ENCODE results near the gene SOX5.

SOX5 gene

GRCh38 chr12:23556661-23557060, 392.8 kb downstream of the SOX5 start:
- no CpG with 5 or more reads among the region's 5 CpGs for WGBS (ENCODE audit: extremely low coverage, insufficient coverage, insufficient read length)
- H2BK5ac ChIP-seq (ENCODE audit: low read depth, low read length, poor library complexity): no peak overlapping the region
- H3K14ac ChIP-seq (ENCODE audit: low read length): no peak overlapping the region
- no peak for DNase-seq
- no peaks in the 10 kb centered on the region for H3K4me1 ChIP-seq (ENCODE audit: control insufficient read depth in 1 of 2, insufficient read depth in 2 of 2, low read length in 2 of 2)
- no peak overlapping the region for H3K4me3 ChIP-seq (ENCODE audit: low read depth, low read length)
- H3K23ac ChIP-seq (ENCODE audit: low read length): no peak overlapping the region
- peaks cover 0 to 3% of the 10 kb centered on the region in 2 experiments for H3K36me3 ChIP-seq (ENCODE audit: control insufficient read depth in 1 of 2, insufficient read depth in 2 of 2, low read length in 2 of 2)
- no peak overlapping the region for H4K91ac ChIP-seq (ENCODE audit: low read depth, low read length)
- no peaks in the 10 kb centered on the region for H3K79me2 ChIP-seq (ENCODE audit: control insufficient read depth, insufficient read depth, low read length, poor library complexity)
- H3K79me1 ChIP-seq (ENCODE audit: low read length): no peaks in the 10 kb centered on the region
- H3K27me3 ChIP-seq (ENCODE audit: insufficient read depth, low read length): no peaks in the 10 kb centered on the region
- H2AFZ ChIP-seq (ENCODE audit: insufficient read depth, low read length, poor library complexity): no peak overlapping the region
- no peak overlapping the region for H2BK12ac ChIP-seq (ENCODE audit: low read length)
- no peak overlapping the region for H4K8ac ChIP-seq (ENCODE audit: low read depth, low read length)
- no peak overlapping the region for H2AK5ac ChIP-seq (ENCODE audit: low read length)
- H3K4me2 ChIP-seq (ENCODE audit: low read length): no peak overlapping the region
- H3K9ac ChIP-seq (ENCODE audit: low read length): no peak overlapping the region
- no peak overlapping the region for H4K12ac ChIP-seq (ENCODE audit: low read depth, low read length)
- no peak overlapping the region for H2BK120ac ChIP-seq (ENCODE audit: insufficient read depth, low read length, poor library complexity)
- H3K9me3 ChIP-seq (ENCODE audit: insufficient read depth, low read depth, low read length): no peaks in the 10 kb centered on the region
- H3K18ac ChIP-seq (ENCODE audit: low read length): no peak overlapping the region
- H3K4ac ChIP-seq (ENCODE audit: low read depth, low read length): no peak overlapping the region
- H3K27ac ChIP-seq (ENCODE audit: low read depth, low read length): no peak overlapping the region

DNA sequence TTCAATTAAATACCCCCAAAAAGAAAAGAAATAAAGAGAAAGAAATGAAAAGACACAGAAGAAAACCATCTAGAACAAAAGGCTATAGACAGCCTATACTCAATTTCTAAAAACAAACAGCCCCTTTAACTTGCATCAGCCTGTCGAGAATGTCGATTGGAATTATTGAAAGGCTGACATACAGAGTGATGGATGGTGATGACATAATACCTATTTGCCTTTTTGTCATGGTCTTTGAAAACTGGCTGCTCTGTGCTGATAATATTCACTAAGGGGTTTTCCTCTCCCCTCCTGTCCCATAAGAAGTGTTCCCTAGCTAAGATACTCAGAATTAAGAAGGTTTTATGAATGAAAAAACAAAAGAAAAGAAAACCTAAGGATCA, 393.7 kb downstream of the SOX5 start:
- no peaks in the 10 kb centered on the region for H3K9me3 ChIP-seq (ENCODE audit: insufficient read depth, low read depth, low read length)

DNA sequence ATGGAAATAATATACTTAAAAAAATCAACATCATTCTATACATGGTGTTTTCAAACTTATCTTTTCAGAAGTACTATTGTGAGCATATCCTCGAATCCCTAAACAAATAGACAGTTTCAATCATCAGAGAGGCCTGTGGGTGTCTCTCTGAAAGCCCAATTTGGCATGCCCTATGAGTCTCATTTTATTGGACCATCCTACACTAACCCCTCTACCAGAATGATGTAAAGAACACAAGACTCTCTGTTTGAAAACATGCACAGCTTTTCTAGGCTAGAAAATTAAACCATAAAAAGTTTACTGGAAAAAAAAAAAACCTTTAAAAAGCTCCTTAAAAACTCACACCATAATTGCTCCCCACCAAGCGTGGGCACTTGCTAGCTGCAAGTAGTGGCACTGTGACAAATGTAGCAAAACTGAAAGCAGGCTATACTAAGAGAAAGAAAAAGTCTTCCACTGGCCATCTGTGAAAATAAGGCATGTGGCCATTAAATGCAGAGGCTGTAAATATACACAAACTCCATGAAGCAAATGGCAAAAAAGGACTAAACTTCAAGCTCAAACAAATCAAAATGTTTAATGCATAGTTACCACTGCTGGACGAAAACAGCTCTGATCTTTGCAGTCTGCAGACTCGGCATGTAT, 394.2 kb downstream of the SOX5 start:
- DNase-seq: no peak
- no peaks in the 10 kb centered on the region for H3K27me3 ChIP-seq (ENCODE audit: insufficient read depth, low read length)
- H3K9me3 ChIP-seq (ENCODE audit: insufficient read depth, low read depth, low read length): no peaks in the 10 kb centered on the region
- H3K23ac ChIP-seq (ENCODE audit: low read length): no peak overlapping the region
- no peak overlapping the region for H3K14ac ChIP-seq (ENCODE audit: low read length)
- H4K91ac ChIP-seq (ENCODE audit: low read depth, low read length): no peak overlapping the region
- no peaks in the 10 kb centered on the region for H3K4me1 ChIP-seq (ENCODE audit: control insufficient read depth in 1 of 2, insufficient read depth in 2 of 2, low read length in 2 of 2)
- H2BK120ac ChIP-seq (ENCODE audit: insufficient read depth, low read length, poor library complexity): no peak overlapping the region
- H4K8ac ChIP-seq (ENCODE audit: low read depth, low read length): no peak overlapping the region
- no peak overlapping the region for H3K4me3 ChIP-seq (ENCODE audit: low read depth, low read length)
- no peaks in the 10 kb centered on the region for H3K79me1 ChIP-seq (ENCODE audit: low read length)
- H2AFZ ChIP-seq (ENCODE audit: insufficient read depth, low read length, poor library complexity): no peak overlapping the region
- H3K4ac ChIP-seq (ENCODE audit: low read depth, low read length): no peak overlapping the region
- H3K18ac ChIP-seq (ENCODE audit: low read length): no peak overlapping the region
- no peak overlapping the region for H4K12ac ChIP-seq (ENCODE audit: low read depth, low read length)
- H2BK5ac ChIP-seq (ENCODE audit: low read depth, low read length, poor library complexity): no peak overlapping the region
- no peak overlapping the region for H3K27ac ChIP-seq (ENCODE audit: low read depth, low read length)
- H3K79me2 ChIP-seq (ENCODE audit: control insufficient read depth, insufficient read depth, low read length, poor library complexity): no peaks in the 10 kb centered on the region
- no peak overlapping the region for H2BK12ac ChIP-seq (ENCODE audit: low read length)
- H3K9ac ChIP-seq (ENCODE audit: low read length): no peak overlapping the region
- H3K36me3 ChIP-seq (ENCODE audit: control insufficient read depth in 1 of 2, insufficient read depth in 2 of 2, low read length in 2 of 2): no peaks in the 10 kb centered on the region
- WGBS (ENCODE audit: extremely low coverage, insufficient coverage, insufficient read length): no CpG with 5 or more reads among the region's 4 CpGs
- H3K4me2 ChIP-seq (ENCODE audit: low read length): no peak overlapping the region
- no peak overlapping the region for H2AK5ac ChIP-seq (ENCODE audit: low read length)

More for the DNA sequence above, 393.7 kb downstream of the SOX5 start:
- H4K91ac ChIP-seq (ENCODE audit: low read depth, low read length): no peak overlapping the region
- H3K14ac ChIP-seq (ENCODE audit: low read length): no peak overlapping the region
- DNase-seq: no peak
- no peak overlapping the region for H4K12ac ChIP-seq (ENCODE audit: low read depth, low read length)
- no peak overlapping the region for H2AK5ac ChIP-seq (ENCODE audit: low read length)
- H3K79me2 ChIP-seq (ENCODE audit: control insufficient read depth, insufficient read depth, low read length, poor library complexity): no peaks in the 10 kb centered on the region
- no peak overlapping the region for H2BK120ac ChIP-seq (ENCODE audit: insufficient read depth, low read length, poor library complexity)
- H2BK12ac ChIP-seq (ENCODE audit: low read length): no peak overlapping the region
- H3K4me3 ChIP-seq (ENCODE audit: low read depth, low read length): no peak overlapping the region
- H3K36me3 ChIP-seq (ENCODE audit: control insufficient read depth in 1 of 2, insufficient read depth in 2 of 2, low read length in 2 of 2): no peaks in the 10 kb centered on the region
- no peak overlapping the region for H3K4me2 ChIP-seq (ENCODE audit: low read length)
- H3K27me3 ChIP-seq (ENCODE audit: insufficient read depth, low read length): no peaks in the 10 kb centered on the region
- no peak overlapping the region for H3K9ac ChIP-seq (ENCODE audit: low read length)
- H2AFZ ChIP-seq (ENCODE audit: insufficient read depth, low read length, poor library complexity): no peak overlapping the region
- no peak overlapping the region for H3K27ac ChIP-seq (ENCODE audit: low read depth, low read length)
- no peak overlapping the region for H3K23ac ChIP-seq (ENCODE audit: low read length)
- H3K4me1 ChIP-seq (ENCODE audit: control insufficient read depth in 1 of 2, insufficient read depth in 2 of 2, low read length in 2 of 2): no peaks in the 10 kb centered on the region
- H4K8ac ChIP-seq (ENCODE audit: low read depth, low read length): no peak overlapping the region
- no peak overlapping the region for H3K4ac ChIP-seq (ENCODE audit: low read depth, low read length)
- no peak overlapping the region for H3K18ac ChIP-seq (ENCODE audit: low read length)
- no peaks in the 10 kb centered on the region for H3K79me1 ChIP-seq (ENCODE audit: low read length)
- no CpG with 5 or more reads among the region's 2 CpGs for WGBS (ENCODE audit: extremely low coverage, insufficient coverage, insufficient read length)
- H2BK5ac ChIP-seq (ENCODE audit: low read depth, low read length, poor library complexity): no peak overlapping the region

DNA sequence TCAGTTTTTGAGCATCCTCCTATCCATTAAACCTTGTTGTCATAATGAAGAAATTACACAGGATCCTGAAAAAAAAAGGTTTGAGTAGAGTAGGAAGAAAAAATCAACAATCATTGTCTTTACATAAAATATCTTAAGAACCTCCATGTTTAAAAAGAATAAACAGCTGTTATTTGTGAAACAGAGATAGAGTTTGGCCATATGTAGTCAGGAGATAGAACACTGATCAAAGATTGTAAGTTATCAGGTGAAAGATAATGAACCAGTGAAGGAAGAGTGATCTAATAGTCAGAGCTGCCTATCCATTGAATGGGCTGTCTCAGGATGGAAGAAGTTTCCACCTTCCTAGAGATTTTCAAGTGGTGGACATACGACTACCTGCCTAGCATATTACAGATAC, 397.1 kb downstream of the SOX5 start:
- H3K27me3 ChIP-seq (ENCODE audit: insufficient read depth, low read length): no peaks in the 10 kb centered on the region
- no peak overlapping the region for H2BK120ac ChIP-seq (ENCODE audit: insufficient read depth, low read length, poor library complexity)
- no peaks in the 10 kb centered on the region for H3K79me2 ChIP-seq (ENCODE audit: control insufficient read depth, insufficient read depth, low read length, poor library complexity)
- no peak overlapping the region for H2AK5ac ChIP-seq (ENCODE audit: low read length)
- no peak for DNase-seq
- no peak overlapping the region for H3K14ac ChIP-seq (ENCODE audit: low read length)
- no peak overlapping the region for H2AFZ ChIP-seq (ENCODE audit: insufficient read depth, low read length, poor library complexity)
- no peak overlapping the region for H3K23ac ChIP-seq (ENCODE audit: low read length)
- no peaks in the 10 kb centered on the region for H3K4me1 ChIP-seq (ENCODE audit: control insufficient read depth in 1 of 2, insufficient read depth in 2 of 2, low read length in 2 of 2)
- H3K79me1 ChIP-seq (ENCODE audit: low read length): no peaks in the 10 kb centered on the region
- no peak overlapping the region for H3K27ac ChIP-seq (ENCODE audit: low read depth, low read length)
- no peak overlapping the region for H2BK5ac ChIP-seq (ENCODE audit: low read depth, low read length, poor library complexity)
- H4K12ac ChIP-seq (ENCODE audit: low read depth, low read length): no peak overlapping the region
- no peaks in the 10 kb centered on the region for H3K36me3 ChIP-seq (ENCODE audit: control insufficient read depth in 1 of 2, insufficient read depth in 2 of 2, low read length in 2 of 2)
- no peak overlapping the region for H3K4me2 ChIP-seq (ENCODE audit: low read length)
- no peak overlapping the region for H3K9ac ChIP-seq (ENCODE audit: low read length)
- no CpG with 5 or more reads among the region's 1 CpG for WGBS (ENCODE audit: extremely low coverage, insufficient coverage, insufficient read length)
- no peaks in the 10 kb centered on the region for H3K9me3 ChIP-seq (ENCODE audit: insufficient read depth, low read depth, low read length)
- no peak overlapping the region for H3K4ac ChIP-seq (ENCODE audit: low read depth, low read length)
- no peak overlapping the region for H4K8ac ChIP-seq (ENCODE audit: low read depth, low read length)
- H4K91ac ChIP-seq (ENCODE audit: low read depth, low read length): no peak overlapping the region
- H2BK12ac ChIP-seq (ENCODE audit: low read length): no peak overlapping the region
- H3K18ac ChIP-seq (ENCODE audit: low read length): no peak overlapping the region
- no peak overlapping the region for H3K4me3 ChIP-seq (ENCODE audit: low read depth, low read length)
